K562 (cell line): ENCODE data around the gene EDEM1. TPM values are rescaled to one million over a fixed set of nuclear protein-coding genes. Genes with fewer than 3 reads are reported as not detected.

ENCODE experiments used
- ATAC-seq: fragments of 200-7000 bp; cut with Tn5 transposase; 3 replicates; pipeline ENCODE4 v1.9.1; 2020; ENCODE audit warnings: moderate library complexity
- BruUV-seq: library from RNA; stranded (reverse); fragments of 400-500 nt; replicated peaks from 2 replicates; lab custom pipeline; 2021; lab: Mats Ljungman, UMichigan
- CTCF ChIA-PET: fragments of 300-600 bp; formaldehyde crosslinking; extraction: SDS; loops from one replicate; lab custom pipeline; 2021; ENCODE audit warnings: low intra/inter-chr PET ratio; lab: Yijun Ruan, JAX
- POLR2A ChIA-PET: fragments of 300-600, 350-650 bp; sonication (Branson Sonifier 250); formaldehyde crosslinking; extraction: SDS; loops from one replicate; lab custom pipeline; 2021; ENCODE audit warnings: antibody characterized with exemption, inconsistent platforms; lab: Yijun Ruan, JAX
- DNase-seq, 4 experiments: peaks; one replicate each; pipeline versions ENCODE4 v3.0.0 to v3.0.0-alpha.2; 2011 to 2018; ENCODE audit warnings: low spot score in 3 of 4, mixed read lengths in 3 of 4; ENCODE audit errors: extremely low read depth in 1 of 4
- FAIRE-seq: peaks from 2 replicates; lab custom pipeline; 2011; peaks lifted over from hg19 to GRCh38; lab: Jason Lieb, UNC
- H2AFZ ChIP-seq: 2 replicates; pipeline ENCODE4 v1.6.0; 2011; ENCODE audit warnings: low read depth, low read length, control low read depth, inconsistent platforms
- H3K27ac ChIP-seq: fragments of 200-600 bp; 3 replicates; pipeline ENCODE4 v1.8.0; 2011; ENCODE audit warnings: low read depth, mild to moderate bottlenecking, control low read depth, inconsistent platforms, low read length, moderate library complexity, mixed read lengths; ENCODE audit errors: extremely low read depth
- H3K27me3 ChIP-seq, 2 experiments: fragments of 300-600 bp in 1 of 2; 2 replicates in 1 of 2; 3 replicates in 1 of 2; pipeline versions ENCODE4 v1.6.0 to v1.8.0; 2011; ENCODE audit warnings: inconsistent platforms in 2 of 2, low read length in 2 of 2, mild to moderate bottlenecking in 1 of 2, mixed read lengths in 1 of 2, moderate library complexity in 1 of 2; ENCODE audit not compliant: control insufficient read depth in 2 of 2, insufficient read depth in 2 of 2
- H3K36me3 ChIP-seq: fragments of 300-600 bp; 3 replicates; pipeline ENCODE4 v1.8.0; 2011; ENCODE audit warnings: mild to moderate bottlenecking, low read length, inconsistent platforms; ENCODE audit not compliant: control insufficient read depth, insufficient read depth
- H3K4me1 ChIP-seq, 2 experiments: fragments of 200-600 bp in 1 of 2; replicated peaks in 1 of 2; 2 replicates in 1 of 2; 3 replicates in 1 of 2; pipeline versions ENCODE4 v1.5.1 to v1.8.0; 2011; ENCODE audit warnings: inconsistent platforms in 2 of 2, low read length in 2 of 2, mild to moderate bottlenecking in 1 of 2, mixed read lengths in 1 of 2, moderate library complexity in 1 of 2; ENCODE audit not compliant: control insufficient read depth in 2 of 2, insufficient read depth in 2 of 2
- H3K4me2 ChIP-seq: 2 replicates; pipeline ENCODE4 v1.6.1; 2011; ENCODE audit warnings: low read length, control low read depth, inconsistent platforms, mixed read lengths; ENCODE audit not compliant: insufficient read depth
- H3K4me3 ChIP-seq: fragments of 200-600 bp; sonication (generic), shearing (Covaris generic); 2 replicates; pipeline ENCODE4 v1.5.1; 2016; ENCODE audit warnings: control low read depth, inconsistent platforms
- H3K79me2 ChIP-seq: fragments of 200-600 bp; 3 replicates; pipeline ENCODE4 v1.8.0; 2011; ENCODE audit warnings: low read length, inconsistent platforms; ENCODE audit not compliant: control insufficient read depth, insufficient read depth
- H3K9ac ChIP-seq, 2 experiments: 2 replicates each; pipeline versions ENCODE4 v1.6.0 to v1.6.1; 2011; ENCODE audit warnings: low read depth in 2 of 2, low read length in 2 of 2, control low read depth in 1 of 2, inconsistent platforms in 1 of 2, mild to moderate bottlenecking in 1 of 2, mixed read lengths in 1 of 2; ENCODE audit not compliant: insufficient read depth in 1 of 2
- H3K9me1 ChIP-seq: one replicate; pipeline ENCODE4 v1.6.0; 2011; ENCODE audit warnings: inconsistent platforms, mild to moderate bottlenecking, low read length, moderate library complexity; ENCODE audit not compliant: control insufficient read depth, insufficient read depth
- H3K9me3 ChIP-seq: replicated peaks from 2 replicates; pipeline ENCODE4 v1.5.1; 2011; ENCODE audit warnings: low read depth, low read length, inconsistent platforms; ENCODE audit not compliant: control insufficient read depth, insufficient read depth
- H4K20me1 ChIP-seq: replicated peaks from 2 replicates; pipeline ENCODE4 v1.6.1; 2011; ENCODE audit warnings: low read length, inconsistent platforms, mixed read lengths; ENCODE audit not compliant: control insufficient read depth, insufficient read depth
- ATF4 ChIP-seq: fragments of 450-650 bp; formaldehyde crosslinking; IDR thresholded peaks from 2 replicates; pipeline ENCODE4 v1.4.0; 2022; ENCODE audit warnings: mild to moderate bottlenecking, moderate library complexity
- HMBOX1 ChIP-seq: sonication (generic); IDR thresholded peaks from 2 replicates; pipeline ENCODE4 v1.6.1; 2016
- NCOA1 ChIP-seq: fragments of 450-650 bp; IDR thresholded peaks from 2 replicates; pipeline ENCODE4 v1.6.1; 2016; ENCODE audit warnings: low read depth
- NR2C1 ChIP-seq, 2 experiments: fragments of 450-650 bp; IDR thresholded peaks; 2 replicates each; pipeline ENCODE4 v1.6.1; 2017; ENCODE audit warnings: mild to moderate bottlenecking in 2 of 2, antibody characterized with exemption in 1 of 2, inconsistent platforms in 1 of 2, missing compliant biosample characterization in 1 of 2, missing genetic modification characterization in 1 of 2
- YY1 ChIP-seq, 3 experiments: IDR thresholded peaks; 2 replicates each; pipeline ENCODE4 v1.6.1; 2011; ENCODE audit warnings: low read length in 2 of 3, mild to moderate bottlenecking in 2 of 3, moderate library complexity in 2 of 3, borderline replicate concordance in 1 of 3, control low read depth in 1 of 3, low read depth in 1 of 3; ENCODE audit not compliant: insufficient read depth in 3 of 3, insufficient replicate concordance in 2 of 3, control insufficient read depth in 1 of 3, insufficient read length in 1 of 3; ENCODE audit errors: extremely low read depth in 1 of 3
- WGBS: fragments of 100-300 bp; shearing (Covaris generic); methylation state at CpG from one replicate; pipeline ENCODE4 v1.1.6; 2016; ENCODE audit warnings: low coverage, mixed read lengths; ENCODE audit not compliant: insufficient coverage; ENCODE audit errors: missing lambda C conversion rate; 5-methylcytosine and 5-hydroxymethylcytosine counted together
- in situ Hi-C: fragments of 300-500 bp; cut with MboI; formaldehyde crosslinking; loops from 4 replicates; pipeline ENCODE4 v1.15.0; 2018; ENCODE audit warnings: inconsistent platforms, mixed read lengths
- intact Hi-C: fragments of 100-400 bp; cut with micrococcal nuclease; formaldehyde crosslinking; loops from 2 replicates; pipeline ENCODE4 v1.14.2; 2022
- polyA plus RNA-seq, 8 experiments: library from polyadenylated mRNA; depleted of rRNA in 4 of 8; stranded (reverse) in 5 of 8; unstranded in 3 of 8; fragments of >200 nt; fragmentation: Nextera tagmentation in 2 of 8; fragmentation: Illumina TruSeq in 1 of 8; extraction: Ambion mirVana in 2 of 8; extraction: Trizol in 1 of 8; gene quantifications; 2 replicates each; pipeline versions ENCODE4 v1.2.1 to v1.2.3, GENCODE V29; 2011 to 2014; ENCODE audit warnings: inconsistent platforms in 1 of 8, missing spikeins in 1 of 8
- total RNA-seq, 7 experiments: library from RNA; depleted of rRNA in 6 of 7; stranded (reverse); fragments of >200 nt in 6 of 7; fragmentation: Illumina TruSeq in 2 of 7; extraction: Trizol in 2 of 7; gene quantifications; 2 replicates each; pipeline versions ENCODE4 v1.2.1 to v1.2.3, GENCODE V29; 2011 to 2021; ENCODE audit warnings: low replicate concordance in 1 of 7

EDEM1 gene
- total and polyA plus RNA-seq, 9 of the 15 experiments (the other 6 are each of a cell fraction or from before 2014, with no cell fraction given) = 6.2 to 36.7 (median 14.3) TPM

GRCh38 chr3:5143464-5143863, 44.0 kb upstream of the EDEM1 start:
- ATAC-seq (peak; percentile 67), DNase-seq (peak in 1 of 4 experiments; percentile 63), FAIRE-seq (no peak)
- H3K9ac ChIP-seq = no peak overlapping the region
- BruUV-seq = no TSS peak
- H3K27me3 ChIP-seq = no peaks in the 10 kb centered on the region
- peaks cover 0 to 13% of the 10 kb centered on the region in 2 experiments; a peak in 3 of 5 replicates for H3K4me1 ChIP-seq
- H3K79me2 ChIP-seq = peaks cover 100% of the 10 kb centered on the region
- POLR2A ChIA-PET = no interaction called here
- H3K27ac ChIP-seq = no peak overlapping the region
- in situ Hi-C loops = no loop called here
- no peaks in the 10 kb centered on the region for H3K9me3 ChIP-seq
- intact Hi-C loops = no loop called here
- WGBS = 59% methylated on average over 4 of the region's 4 CpGs
- H2AFZ ChIP-seq = no peak overlapping the region
- no peak for TF ChIP-seq ATF4 (CRISPR knock-in tag)
- TF ChIP-seq NR2C1 (IDR thresholded peaks at IDR 0.05) = no peak
- TF ChIP-seq NR2C1 (tag; IDR thresholded peaks at IDR 0.05) = 0 out of 2 replicates have a peak, but pooled peaks have one; percentile 5
- peak; percentile 94 for TF ChIP-seq HMBOX1
- peak in 1 of 3 experiments; percentile 51 for TF ChIP-seq YY1 (IDR thresholded peaks at IDR 0.05; ENCODE audit: borderline replicate concordance in 1 of 3, control insufficient read depth in 1 of 3, extremely low read depth in 1 of 3, insufficient read depth in 3 of 3, insufficient read length in 1 of 3, insufficient replicate concordance in 2 of 3, low read depth in 1 of 3, low read length in 2 of 3)
- no peak for TF ChIP-seq NCOA1
- no peak overlapping the region; the same call in 1 of the 2 replicates for H3K4me2 ChIP-seq
- peaks cover 7% of the 10 kb centered on the region; the same call in 2 of the 3 replicates for H3K36me3 ChIP-seq
- no peaks in the 10 kb centered on the region for H3K9me1 ChIP-seq
- H3K4me3 ChIP-seq = no peak overlapping the region
- peaks cover 8% of the 10 kb centered on the region; the same call in 1 of the 2 replicates for H4K20me1 ChIP-seq
- CTCF ChIA-PET = no interaction called here
